HepG2 (cell line): ENCODE measurements around the gene CSNK2A1. TPM values are rescaled to one million over a fixed set of nuclear protein-coding genes. Genes with fewer than 3 reads are reported as not detected.
A peak's percentile ranks its signal among the peaks of the same experiment; 100 is the strongest.

Experiments
- ATAC-seq: fragments of 200-7000 bp; cut with Tn5 transposase; 3 replicates; pipeline ENCODE4 v1.9.1; 2020; ENCODE audit warnings: mild to moderate bottlenecking, moderate library complexity
- BruUV-seq: library from RNA; stranded (reverse); fragments of 400-500 nt; replicated peaks from 2 replicates; lab custom pipeline; 2021; lab: Mats Ljungman, UMichigan
- CTCF ChIA-PET: fragments of 300-600 bp; formaldehyde crosslinking; extraction: SDS; loops from one replicate; lab custom pipeline; 2021; ENCODE audit warnings: low total read pairs, inconsistent platforms, low intra/inter-chr PET ratio; lab: Yijun Ruan, JAX
- POLR2A ChIA-PET: fragments of 350-600 bp; sonication (Branson Sonifier 250); formaldehyde crosslinking; loops from one replicate; lab custom pipeline; 2020; ENCODE audit warnings: antibody characterized with exemption, inconsistent platforms; lab: Yijun Ruan, JAX
- DNase-seq: peaks from one replicate; pipeline ENCODE4 v3.0.0-alpha.2; 2015; ENCODE audit warnings: low spot score
- FAIRE-seq: peaks from 3 replicates; lab custom pipeline; 2011; peaks lifted over from hg19 to GRCh38; lab: Jason Lieb, UNC
- H2AFZ ChIP-seq: one replicate; pipeline ENCODE4 v1.6.1; 2011; ENCODE audit warnings: low read length, inconsistent platforms
- H3K27ac ChIP-seq: fragments of 300-600 bp; 3 replicates; pipeline ENCODE4 v1.8.0; 2011; ENCODE audit warnings: mixed run types, mild to moderate bottlenecking, mixed read lengths, low read length, inconsistent platforms; ENCODE audit not compliant: insufficient read depth; ENCODE audit errors: extremely low read length
- H3K27me3 ChIP-seq, 2 experiments: fragments of 200-600 bp in 1 of 2; 2 replicates in 1 of 2; 3 replicates in 1 of 2; pipeline versions ENCODE4 v1.6.0 to v1.8.0; 2011; ENCODE audit warnings: low read length in 2 of 2, mild to moderate bottlenecking in 2 of 2, moderate library complexity in 2 of 2, inconsistent platforms in 1 of 2; ENCODE audit not compliant: insufficient read depth in 2 of 2, control insufficient read depth in 1 of 2
- H3K36me3 ChIP-seq, 2 experiments: fragments of 200-600 bp in 1 of 2; replicated peaks in 1 of 2; 2 replicates in 1 of 2; 3 replicates in 1 of 2; pipeline versions ENCODE4 v1.5.1 to v1.8.0; 2011; ENCODE audit warnings: low read length in 2 of 2, inconsistent platforms in 1 of 2; ENCODE audit not compliant: insufficient read depth in 2 of 2, control insufficient read depth in 1 of 2
- H3K4me1 ChIP-seq: 2 replicates; pipeline ENCODE4 v1.5.1; 2012; ENCODE audit warnings: low read length, inconsistent platforms; ENCODE audit not compliant: insufficient read depth
- H3K4me2 ChIP-seq: 2 replicates; pipeline ENCODE4 v1.6.0; 2011; ENCODE audit warnings: low read depth, low read length, inconsistent platforms
- H3K4me3 ChIP-seq, 3 experiments: fragments of 200-600 bp in 1 of 3; sonication (generic), shearing (Covaris generic) in 1 of 3; replicated peaks in 1 of 3; 2 replicates each; pipeline ENCODE4 v1.5.1; 2011 to 2016; ENCODE audit warnings: low read length in 3 of 3, inconsistent platforms in 2 of 3, low read depth in 2 of 3, mild to moderate bottlenecking in 2 of 3, control low read depth in 1 of 3, mixed read lengths in 1 of 3; ENCODE audit not compliant: insufficient read depth in 1 of 3
- H3K79me2 ChIP-seq: one replicate; pipeline ENCODE4 v1.6.1; 2011; ENCODE audit warnings: low read length, inconsistent platforms; ENCODE audit not compliant: insufficient read depth
- H3K9ac ChIP-seq: 2 replicates; pipeline ENCODE4 v1.6.0; 2011; ENCODE audit warnings: mild to moderate bottlenecking, low read depth, low read length, inconsistent platforms; ENCODE audit not compliant: insufficient read depth
- H3K9me3 ChIP-seq: 2 replicates; pipeline ENCODE4 v1.5.1; 2012; ENCODE audit warnings: mild to moderate bottlenecking, low read length
- H4K20me1 ChIP-seq: 2 replicates; pipeline ENCODE4 v1.6.0; 2011; ENCODE audit warnings: inconsistent platforms, mild to moderate bottlenecking, low read length, moderate library complexity; ENCODE audit not compliant: insufficient read depth
- AKAP8 ChIP-seq: sonication (generic); formaldehyde crosslinking; IDR thresholded peaks from 2 replicates; pipeline ENCODE4 v1.5.1; 2020; ENCODE audit warnings: mild to moderate bottlenecking, missing genetic modification reagents
- GABPB1 ChIP-seq: IDR thresholded peaks from 2 replicates; pipeline ENCODE4 v1.6.1; 2016; ENCODE audit warnings: mild to moderate bottlenecking, missing genetic modification reagents, moderate library complexity, missing compliant biosample characterization
- HHEX ChIP-seq: IDR thresholded peaks from 2 replicates; pipeline ENCODE4 v1.6.1; 2016; ENCODE audit warnings: control low read depth
- HMG20B ChIP-seq: conservative IDR thresholded peaks from 2 replicates; pipeline ENCODE4 v1.6.1; 2016; ENCODE audit warnings: missing genetic modification reagents, missing compliant biosample characterization
- RAD21 ChIP-seq: fragments of 450-650 bp; formaldehyde crosslinking; IDR thresholded peaks from 2 replicates; pipeline ENCODE4 v1.5.0; 2020; ENCODE audit warnings: mild to moderate bottlenecking
- SATB2 ChIP-seq: sonication (generic); formaldehyde crosslinking; IDR thresholded peaks from 2 replicates; pipeline ENCODE4 v1.5.0; 2020; ENCODE audit warnings: missing genetic modification reagents
- ZIK1 ChIP-seq: sonication (generic); formaldehyde crosslinking; IDR thresholded peaks from 2 replicates; pipeline ENCODE4 v1.5.0; 2020; ENCODE audit warnings: mild to moderate bottlenecking, low read depth, missing genetic modification reagents, borderline replicate concordance
- ZNF614 ChIP-seq: IDR thresholded peaks from 2 replicates; pipeline ENCODE4 v1.6.1; 2018; ENCODE audit warnings: missing biosample characterization, missing genetic modification reagents, inconsistent platforms, borderline replicate concordance
- WGBS: methylation state at CpG from one replicate; pipeline ENCODE4 v1.1.6; 2017; ENCODE audit warnings: low lambda C conversion rate; 5-methylcytosine and 5-hydroxymethylcytosine counted together
- in situ Hi-C: cut with HindIII; loops from 2 replicates; pipeline ENCODE4 v1.10.0; 2017; ENCODE audit warnings: low pct_unique_long_range_greater_than_20kb; ENCODE audit not compliant: extremely low pct_ligation_motif_present
- intact Hi-C: fragments of 100-400 bp; cut with micrococcal nuclease; formaldehyde crosslinking; loops from one replicate; pipeline ENCODE4 v1.10.0; 2022; ENCODE audit not compliant: unreplicated experiment
- polyA plus RNA-seq, 8 experiments: library from polyadenylated mRNA; depleted of rRNA in 3 of 8; stranded (reverse) in 7 of 8; unstranded in 1 of 8; fragments of >200 nt; fragmentation: Illumina TruSeq in 4 of 8; extraction: Trizol in 4 of 8; gene quantifications; 2 replicates each; pipeline versions ENCODE4 v1.2.1 to v1.2.3, GENCODE V29; 2011 to 2016; ENCODE audit warnings: low read depth in 4 of 8, missing spikeins in 1 of 8, mixed read lengths in 1 of 8; ENCODE audit not compliant: insufficient read depth in 1 of 8
- total RNA-seq, 5 experiments: library from RNA; depleted of rRNA; stranded (reverse); fragments of >200 nt; fragmentation: Illumina TruSeq; extraction: Trizol; gene quantifications; 2 replicates each; pipeline ENCODE4 v1.2.3, GENCODE V29; 2016; ENCODE audit warnings: low read depth in 1 of 5
- TF ChIP-seq, protein P1 (sequence below): sonication (generic); formaldehyde crosslinking; IDR thresholded peaks from 2 replicates; pipeline ENCODE4 v1.9.0; 2022; ENCODE audit warnings: low read depth, missing genetic modification reagents
- TF ChIP-seq, protein P2 (sequence below): sonication (generic); formaldehyde crosslinking; IDR thresholded peaks from 2 replicates; pipeline ENCODE4 v1.4.0; 2020; ENCODE audit warnings: low read depth, mild to moderate bottlenecking, missing genetic modification reagents

The CSNK2A1 gene
- total and polyA plus RNA-seq, 2 of the 13 experiments (the other 11 are each of a cell fraction or from before 2014, with no cell fraction given) = 153 to 231 TPM

DNA sequence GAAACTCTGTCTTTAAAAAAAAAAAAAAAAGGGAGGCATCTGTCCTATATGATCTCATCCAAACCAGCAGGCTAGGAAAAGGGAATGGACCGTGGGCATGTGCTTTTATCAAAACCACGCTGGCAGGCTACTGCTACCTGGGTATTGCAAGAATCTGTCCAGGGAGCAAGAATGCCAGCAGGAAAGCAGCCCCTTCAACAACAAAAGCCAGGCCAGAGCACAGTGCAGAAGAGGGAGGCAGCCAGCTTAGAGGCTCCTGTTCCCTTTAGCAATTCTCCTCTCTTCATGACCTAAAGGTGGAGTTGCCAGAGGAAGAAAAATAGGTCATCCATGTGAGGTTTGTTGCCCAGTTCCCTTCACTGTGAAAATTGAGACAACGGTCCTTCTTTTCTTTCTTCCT, 99.5 kb downstream of the CSNK2A1 start:
- DNase-seq = no peak
- in situ Hi-C loops = no loop called here
- TF ChIP-seq HMG20B (CRISPR knock-in tag) (no peak), ZIK1 (CRISPR knock-in tag) (no peak), AKAP8 (CRISPR knock-in tag) (no peak), RAD21 (CRISPR knock-in tag) (no peak)
- Histone ChIP-seq H3K27me3 (no peaks in the 10 kb centered on the region), H3K9ac (no peak overlapping the region), H4K20me1 (peaks cover 3% of the 10 kb centered on the region; the same call in 1 of the 2 replicates), H3K27ac (no peak overlapping the region), H3K36me3 (peaks cover 51 to 79% of the 10 kb centered on the region in 2 experiments), H3K4me1 (no peaks in the 10 kb centered on the region), H2AFZ (no peak overlapping the region), H3K4me2 (no peak overlapping the region), H3K9me3 (no peaks in the 10 kb centered on the region), H3K4me3 (no peak overlapping the region), H3K79me2 (peaks cover 17% of the 10 kb centered on the region)
- FAIRE-seq = no peak
- ATAC-seq = no peak
- BruUV-seq = TSS peak; percentile 41
- ChIA-PET CTCF (no interaction called here), POLR2A (no interaction called here)
- 99% methylated on average over 3 of the region's 3 CpGs for WGBS
- intact Hi-C loops = no loop called here

DNA sequence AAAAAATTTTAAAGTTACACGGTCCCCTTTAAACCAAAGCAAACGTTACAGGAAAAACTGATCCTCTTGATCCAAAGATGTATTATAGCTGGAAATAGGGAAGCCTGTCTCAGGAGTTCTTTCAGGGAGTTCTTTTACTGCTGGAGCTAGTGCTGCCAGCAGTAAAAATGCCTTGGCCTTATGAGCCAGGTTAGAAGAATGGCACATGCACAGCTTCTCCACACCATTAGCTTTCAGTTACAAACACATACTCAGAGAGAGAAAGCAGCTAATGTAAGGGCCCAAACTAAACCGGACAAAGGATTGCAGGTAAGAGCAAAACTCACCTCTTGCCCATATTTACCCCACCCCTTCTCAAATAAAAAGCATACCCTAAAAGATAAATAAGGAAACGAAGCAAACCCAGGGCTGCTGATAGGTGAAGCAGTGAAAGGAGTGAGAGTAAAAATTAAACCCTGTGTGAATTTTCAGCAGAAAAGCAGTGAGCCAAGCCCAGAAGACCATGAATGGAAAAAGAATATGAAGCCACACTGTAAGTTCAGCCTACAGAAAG, 100.3 kb downstream of the CSNK2A1 start:
- BruUV-seq = no TSS peak
- Histone ChIP-seq H3K4me2 (no peak overlapping the region), H2AFZ (no peak overlapping the region), H3K4me1 (no peaks in the 10 kb centered on the region), H4K20me1 (peaks cover 3% of the 10 kb centered on the region; the same call in 1 of the 2 replicates), H3K4me3 (no peak overlapping the region), H3K9me3 (no peaks in the 10 kb centered on the region), H3K27ac (no peak overlapping the region), H3K79me2 (peaks cover 11% of the 10 kb centered on the region), H3K9ac (no peak overlapping the region), H3K27me3 (no peaks in the 10 kb centered on the region), H3K36me3 (peaks cover 59 to 87% of the 10 kb centered on the region in 2 experiments)
- intact Hi-C loops (no loop called here), in situ Hi-C loops (no loop called here)
- POLR2A ChIA-PET = interaction anchor here (0.6 to 1.2 kb wide), 3 partner anchors 12 to 208 kb away, joined by 3 read pairs; no protein-coding TSS in a partner anchor
- no peak for ATAC-seq
- TF ChIP-seq HHEX (no peak), ZNF614 (CRISPR knock-in tag) (no peak), GABPB1 (CRISPR knock-in tag) (no peak), SATB2 (CRISPR knock-in tag) (no peak)
- TF ChIP-seq, protein P1, sequence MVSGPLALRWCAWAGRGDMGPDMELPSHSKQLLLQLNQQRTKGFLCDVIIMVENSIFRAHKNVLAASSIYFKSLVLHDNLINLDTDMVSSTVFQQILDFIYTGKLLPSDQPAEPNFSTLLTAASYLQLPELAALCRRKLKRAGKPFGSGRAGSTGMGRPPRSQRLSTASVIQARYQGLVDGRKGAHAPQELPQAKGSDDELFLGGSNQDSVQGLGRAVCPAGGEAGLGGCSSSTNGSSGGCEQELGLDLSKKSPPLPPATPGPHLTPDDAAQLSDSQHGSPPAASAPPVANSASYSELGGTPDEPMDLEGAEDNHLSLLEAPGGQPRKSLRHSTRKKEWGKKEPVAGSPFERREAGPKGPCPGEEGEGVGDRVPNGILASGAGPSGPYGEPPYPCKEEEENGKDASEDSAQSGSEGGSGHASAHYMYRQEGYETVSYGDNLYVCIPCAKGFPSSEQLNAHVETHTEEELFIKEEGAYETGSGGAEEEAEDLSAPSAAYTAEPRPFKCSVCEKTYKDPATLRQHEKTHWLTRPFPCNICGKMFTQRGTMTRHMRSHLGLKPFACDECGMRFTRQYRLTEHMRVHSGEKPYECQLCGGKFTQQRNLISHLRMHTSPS (CRISPR knock-in tag) = no peak
- TF ChIP-seq, protein P2, sequence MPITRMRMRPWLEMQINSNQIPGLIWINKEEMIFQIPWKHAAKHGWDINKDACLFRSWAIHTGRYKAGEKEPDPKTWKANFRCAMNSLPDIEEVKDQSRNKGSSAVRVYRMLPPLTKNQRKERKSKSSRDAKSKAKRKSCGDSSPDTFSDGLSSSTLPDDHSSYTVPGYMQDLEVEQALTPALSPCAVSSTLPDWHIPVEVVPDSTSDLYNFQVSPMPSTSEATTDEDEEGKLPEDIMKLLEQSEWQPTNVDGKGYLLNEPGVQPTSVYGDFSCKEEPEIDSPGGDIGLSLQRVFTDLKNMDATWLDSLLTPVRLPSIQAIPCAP = no peak
- FAIRE-seq = no peak
- CTCF ChIA-PET = no interaction called here
- no peak for DNase-seq
- WGBS = 94% methylated on average over 4 of the region's 4 CpGs
